Measurements from ENCODE around the gene DCAF17.
"Not testable (repeated sequence)": the region's sequence is repeated elsewhere in the genome, so short reads cannot be mapped to it uniquely, and the experiment has no call there.

Gene DCAF17

GRCh38 chr2:171469176-171469575 is 35.1 kb downstream of the DCAF17 start:
- no peak for DNase-seq

DNA sequence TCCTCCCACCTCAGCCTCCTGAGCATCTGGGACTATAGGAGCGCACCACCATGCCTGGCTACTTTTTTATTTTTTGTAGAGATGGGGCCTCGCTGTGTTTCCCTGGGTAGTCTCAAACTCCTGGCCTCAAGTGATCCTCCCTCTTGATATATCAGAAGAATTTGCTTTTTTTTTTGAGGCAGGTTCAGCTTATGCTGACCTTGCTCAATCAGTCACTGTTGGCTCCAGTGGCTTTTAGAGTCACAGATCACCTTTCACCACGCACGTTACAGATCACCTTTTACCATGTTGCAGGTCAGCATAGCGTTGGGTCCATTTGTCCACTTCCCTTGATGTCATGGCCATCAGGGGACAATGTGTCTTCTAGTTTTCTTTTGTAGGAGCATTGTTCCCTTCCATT is 36.1 kb downstream of the DCAF17 start:
- DNase-seq, result no peak

GRCh38 chr2:171475979-171476378 is 42.0 kb downstream of the DCAF17 start:
- DNase-seq, result no peak

DNA sequence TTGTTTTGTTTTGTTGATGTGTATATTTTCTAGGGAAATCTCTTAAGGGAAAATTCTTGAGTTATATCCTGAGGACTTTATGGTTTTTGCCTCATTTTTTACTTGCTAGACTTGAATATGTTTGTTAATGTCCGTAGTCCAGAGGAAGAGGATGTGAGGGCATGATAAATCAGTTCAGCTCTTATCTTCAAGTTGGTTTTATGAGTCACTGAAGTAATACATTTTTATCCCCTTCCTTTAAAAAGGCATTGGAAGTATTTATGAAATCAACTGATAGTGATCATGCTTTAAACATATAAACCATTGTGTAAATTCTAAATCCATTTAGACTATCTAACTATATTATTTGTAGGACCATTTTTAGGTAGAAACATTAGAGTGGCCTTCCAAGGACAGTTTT is 44.3 kb downstream of the DCAF17 start:
- no peak for DNase-seq

DNA sequence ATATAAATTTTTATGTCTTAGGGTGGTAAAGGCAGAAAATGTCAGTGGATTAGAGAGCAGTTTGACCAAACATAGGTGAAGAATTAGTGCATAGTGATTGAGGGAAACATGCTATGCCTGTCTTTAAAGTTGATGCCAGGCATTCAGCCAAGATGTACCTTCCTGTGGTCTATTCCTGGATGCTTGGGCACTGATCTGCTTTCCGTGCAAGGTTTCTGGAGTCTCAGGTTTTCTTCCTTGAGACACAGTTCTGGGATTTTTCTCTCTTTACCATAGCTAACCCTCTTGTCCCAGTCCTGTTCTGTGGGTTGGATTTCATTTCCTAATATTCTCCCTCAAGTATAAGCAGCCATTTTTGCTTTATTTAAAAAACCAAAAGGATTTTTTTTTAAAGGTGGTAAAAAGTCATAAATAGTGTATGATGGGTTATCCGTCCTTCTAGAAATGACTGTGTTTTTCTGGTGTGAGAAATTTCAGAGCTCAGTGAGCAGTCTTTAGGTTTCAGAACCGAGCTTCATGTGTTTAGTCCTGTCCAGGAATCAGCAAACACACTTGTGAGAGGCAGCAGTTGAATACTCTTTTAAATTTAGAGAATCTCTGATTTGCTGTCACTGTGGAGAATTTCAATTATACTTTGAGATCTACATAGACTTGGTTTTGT is 45.3 kb downstream of the DCAF17 start:
- no peak for DNase-seq

GRCh38 chr2:171480908-171481307 is 46.9 kb downstream of the DCAF17 start:
- no peak for DNase-seq

DNA sequence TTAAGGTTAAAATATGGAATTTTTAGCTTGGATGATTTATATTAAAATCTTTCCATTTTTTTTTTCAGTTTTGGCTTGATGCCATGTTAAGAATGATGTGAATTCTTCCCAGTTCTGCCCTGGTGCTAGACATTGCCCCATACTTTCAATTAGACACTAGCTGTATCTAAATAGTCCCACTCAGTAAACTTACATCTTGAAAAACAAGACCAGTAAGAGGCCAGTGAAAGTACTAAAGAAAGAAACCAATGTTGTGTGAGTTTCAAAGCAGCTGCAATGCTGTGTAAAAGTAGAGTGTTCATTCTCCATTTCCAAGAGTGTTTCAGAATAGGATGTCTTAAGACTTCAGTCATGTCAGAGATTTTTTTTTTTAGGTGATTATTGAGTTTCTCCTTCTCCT is 48.3 kb downstream of the DCAF17 start:
- DNase-seq, result no peak

DNA sequence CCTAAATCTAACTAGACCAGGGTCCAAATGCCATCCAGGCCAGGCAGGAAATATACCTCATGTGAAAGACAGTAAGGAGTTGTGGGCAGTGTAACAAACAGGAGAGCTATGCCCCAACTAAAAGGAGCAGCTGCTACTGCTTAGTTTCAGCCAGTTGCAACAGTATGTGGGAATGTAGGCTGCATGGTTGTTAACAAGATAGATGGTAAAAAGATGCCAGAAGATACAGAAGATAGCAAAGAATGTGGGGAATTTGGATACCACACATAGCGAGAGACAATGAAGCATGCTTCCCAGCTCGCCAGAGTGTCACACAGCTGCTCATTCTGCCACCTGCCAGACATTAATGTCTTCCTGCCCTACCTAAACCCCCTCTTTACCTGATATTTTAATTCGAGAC is 48.9 kb downstream of the DCAF17 start:
- no peak for DNase-seq

- no peak for DNase-seq
Observed at GRCh38 chr2:171483793-171484192, 49.8 kb downstream of the DCAF17 start.

- no peak for DNase-seq
Observed at GRCh38 chr2:171485116-171485515, 51.1 kb downstream of the DCAF17 start.

GRCh38 chr2:171487201-171487600 is 53.2 kb downstream of the DCAF17 start:
- no peak for DNase-seq

DNA sequence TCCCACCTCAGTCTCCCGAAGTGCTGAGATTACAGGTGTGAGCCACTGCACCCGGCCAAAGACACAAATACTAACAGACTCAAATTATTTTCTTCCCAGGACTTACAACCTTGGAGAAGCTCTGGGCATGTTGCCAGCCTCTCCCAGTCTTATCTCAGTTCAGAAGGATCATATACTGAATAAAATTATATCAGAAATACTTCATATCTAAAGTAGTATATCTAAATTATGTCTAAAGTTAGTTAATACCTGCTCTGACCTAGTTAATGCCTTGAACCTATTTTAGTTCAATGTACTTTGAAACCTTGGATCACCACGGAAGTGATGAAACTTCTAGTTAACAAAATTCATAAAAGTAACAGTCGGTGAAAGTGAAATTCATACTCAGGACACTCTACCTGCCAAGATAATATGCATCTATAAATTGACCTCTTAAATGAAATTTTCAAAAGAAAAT is 53.8 kb downstream of the DCAF17 start:
- no peak for DNase-seq

GRCh38 chr2:171490577-171490976 is 56.6 kb downstream of the DCAF17 start:
- no peak for DNase-seq

- no peak for DNase-seq
Observed at GRCh38 chr2:171491292-171491691, 57.3 kb downstream of the DCAF17 start.

GRCh38 chr2:171492664-171493063 is 58.6 kb downstream of the DCAF17 start:
- no peak for DNase-seq

DNA sequence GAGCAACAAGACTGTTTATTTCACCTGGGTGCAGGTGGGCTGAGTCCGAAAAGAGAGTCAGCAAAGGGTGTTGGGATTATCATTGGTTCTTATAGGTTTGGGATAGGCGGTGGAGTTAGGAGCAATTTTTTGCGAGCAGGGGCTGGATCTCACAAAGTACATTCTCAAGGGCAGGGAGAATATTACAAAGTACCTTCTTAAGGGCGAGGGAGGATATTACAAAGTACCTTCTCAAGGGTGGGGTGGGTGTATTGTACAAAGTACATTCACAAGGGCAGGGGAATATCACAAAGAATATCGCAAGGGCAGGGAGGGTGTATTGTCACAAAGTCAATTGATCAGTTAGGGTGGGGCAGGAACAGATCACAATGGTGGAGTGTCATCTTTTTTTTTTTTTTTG is 63.6 kb downstream of the DCAF17 start:
- DNase-seq, result not testable (repeated sequence)

GRCh38 chr2:171505374-171505773 is 71.3 kb downstream of the DCAF17 start:
- DNase-seq, result no peak

GRCh38 chr2:171509945-171510731 is 76.1 kb downstream of the DCAF17 start:
- no peak for DNase-seq

- DNase-seq, result no peak
Observed at GRCh38 chr2:171512014-171512413, 78.0 kb downstream of the DCAF17 start.

- no peak for DNase-seq
Observed at GRCh38 chr2:171512683-171513195, 78.7 kb downstream of the DCAF17 start.

- no peak for DNase-seq
Observed at GRCh38 chr2:171513719-171514160, 79.7 kb downstream of the DCAF17 start.

DNA sequence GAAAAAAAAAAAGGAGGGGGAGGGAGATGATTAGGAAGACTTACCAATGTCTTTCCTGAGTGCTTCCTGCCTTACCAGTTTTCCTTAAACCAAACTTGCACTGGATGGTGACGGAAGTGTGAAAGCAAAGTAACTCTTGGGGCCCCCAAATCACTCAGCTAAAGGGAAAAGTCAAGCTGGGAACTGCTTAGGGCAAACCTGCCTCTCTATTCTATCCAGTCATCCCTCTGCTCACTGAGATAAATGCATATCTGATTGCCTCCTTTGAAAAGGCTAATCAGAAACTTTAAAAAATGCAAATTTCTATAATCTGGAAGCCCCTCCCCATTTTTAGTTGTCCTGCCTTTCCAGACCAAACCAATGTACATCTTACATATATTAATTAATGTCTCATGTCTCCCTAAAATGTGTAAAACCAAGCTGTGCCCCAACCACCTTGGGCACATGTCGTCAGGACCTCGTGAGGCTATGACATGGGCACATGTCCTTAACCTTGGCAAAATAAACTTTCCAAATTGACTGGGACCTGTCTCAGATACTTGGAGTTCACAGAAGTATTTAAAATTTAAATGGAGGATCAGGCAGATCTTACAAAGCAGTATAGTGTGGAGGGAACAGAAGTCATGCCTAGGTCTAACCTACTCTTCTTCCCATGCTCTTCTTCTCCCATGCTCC is 81.0 kb downstream of the DCAF17 start:
- no peak for DNase-seq

DNA sequence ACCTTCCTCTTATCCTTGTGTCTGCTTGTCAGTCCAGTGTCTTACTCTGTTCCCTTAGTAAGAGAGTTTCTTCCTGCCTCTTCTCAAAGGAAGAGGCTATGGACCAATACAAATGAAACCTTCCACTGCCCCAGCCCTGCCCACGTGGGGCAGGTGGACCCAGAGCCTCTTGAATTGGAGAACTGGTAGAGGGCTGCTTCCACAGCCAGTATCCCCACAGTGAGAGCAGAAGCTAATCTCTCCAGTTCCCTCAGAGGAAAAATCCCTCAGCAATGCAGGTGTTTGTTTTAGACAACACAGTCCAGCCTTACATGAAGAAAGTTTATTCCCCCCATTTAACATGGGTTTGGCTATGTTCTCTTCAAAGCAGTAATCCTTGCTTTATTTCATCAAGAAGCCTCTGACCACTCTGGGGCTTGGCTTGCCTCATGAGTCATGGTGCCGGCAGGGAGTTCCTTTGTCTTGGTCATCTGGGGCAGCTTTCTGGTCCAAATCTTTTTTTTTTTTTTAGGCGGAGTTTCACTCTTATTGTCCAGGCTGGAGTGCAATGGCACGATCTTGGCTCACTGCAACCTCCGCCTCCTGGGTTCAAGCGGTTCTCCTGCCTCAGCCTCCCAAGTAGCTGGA is 81.8 kb downstream of the DCAF17 start:
- no peak for DNase-seq
